Liver (tissue), 9 donors: ENCODE data around the gene DCTN5. TPM values are rescaled to one million over a fixed set of nuclear protein-coding genes. Genes with fewer than 3 reads are reported as not detected.

ENCODE experiments used
- DNase-seq: peaks from one replicate; pipeline ENCODE4 v3.0.0-alpha.2; 2017; ENCODE audit warnings: low spot score
- H3K27ac ChIP-seq, 2 donors: one replicate each; pipeline ENCODE4 v1.7.0; 2013; ENCODE audit warnings: inconsistent platforms in 2 of 2, low read length in 2 of 2, control low read depth in 1 of 2, low read depth in 1 of 2, mild to moderate bottlenecking in 1 of 2
- H3K27me3 ChIP-seq, 4 donors: one replicate each; pipeline versions ENCODE4 v1.6.1 to v1.7.0; 2013; ENCODE audit warnings: low read length in 3 of 4, inconsistent platforms in 1 of 4, mild to moderate bottlenecking in 1 of 4, moderate library complexity in 1 of 4; ENCODE audit not compliant: control insufficient read depth in 4 of 4, insufficient read depth in 4 of 4
- H3K36me3 ChIP-seq, 4 donors: one replicate each; pipeline versions ENCODE4 v1.6.1 to v1.7.0; 2013; ENCODE audit warnings: low read length in 3 of 4, mild to moderate bottlenecking in 3 of 4, low read depth in 1 of 4, moderate library complexity in 1 of 4; ENCODE audit not compliant: control insufficient read depth in 4 of 4, insufficient read depth in 3 of 4
- H3K4me1 ChIP-seq, 4 donors: one replicate each; pipeline versions ENCODE4 v1.6.1 to v1.7.0; 2013; ENCODE audit warnings: low read length in 3 of 4, mild to moderate bottlenecking in 3 of 4, moderate library complexity in 1 of 4; ENCODE audit not compliant: control insufficient read depth in 4 of 4, insufficient read depth in 4 of 4
- H3K4me3 ChIP-seq, 3 donors: one replicate each; pipeline versions ENCODE4 v1.6.1 to v1.7.0; 2013; ENCODE audit warnings: low read length in 3 of 3, control low read depth in 1 of 3, low read depth in 1 of 3, mild to moderate bottlenecking in 1 of 3
- H3K9ac ChIP-seq, 2 donors: one replicate each; pipeline ENCODE4 v1.7.0; 2013; ENCODE audit warnings: low read length in 2 of 2, mild to moderate bottlenecking in 2 of 2, moderate library complexity in 2 of 2, control low read depth in 1 of 2, low read depth in 1 of 2
- H3K9me3 ChIP-seq, 4 donors: one replicate each; pipeline versions ENCODE4 v1.6.1 to v1.7.0; 2013; ENCODE audit warnings: low read length in 3 of 4; ENCODE audit not compliant: control insufficient read depth in 4 of 4
- ATF3 ChIP-seq: IDR thresholded peaks from 2 replicates; pipeline ENCODE4 v1.6.1; 2016; ENCODE audit warnings: antibody characterized with exemption
- CTCF ChIP-seq: fragments of 150-350 bp; IDR thresholded peaks from 2 replicates; pipeline ENCODE4 v1.5.1; 2017; ENCODE audit warnings: improper control_type of control experiment, low read depth, low read length; ENCODE audit not compliant: missing input control
- EGR1 ChIP-seq, 2 donors: IDR thresholded peaks; 2 replicates each; pipeline ENCODE4 v1.6.1; 2016 to 2018; ENCODE audit warnings: antibody characterized with exemption in 2 of 2, low read depth in 2 of 2
- FOXA1 ChIP-seq: IDR thresholded peaks from 2 replicates; pipeline ENCODE4 v1.6.1; 2016; ENCODE audit warnings: antibody characterized with exemption
- FOXA2 ChIP-seq: IDR thresholded peaks from 2 replicates; pipeline ENCODE4 v1.6.1; 2016; ENCODE audit warnings: antibody characterized with exemption
- GABPA ChIP-seq, 2 donors: IDR thresholded peaks in 1 of 2; conservative IDR thresholded peaks in 1 of 2; 2 replicates each; pipeline ENCODE4 v1.6.1; 2016; ENCODE audit warnings: antibody characterized with exemption in 2 of 2, mild to moderate bottlenecking in 1 of 2, moderate library complexity in 1 of 2
- HNF4A ChIP-seq, 2 donors: conservative IDR thresholded peaks; 2 replicates each; pipeline ENCODE4 v1.6.1; 2016; ENCODE audit warnings: antibody characterized with exemption in 2 of 2, mild to moderate bottlenecking in 2 of 2
- HNF4G ChIP-seq: IDR thresholded peaks from 2 replicates; pipeline ENCODE4 v1.6.1; 2016; ENCODE audit warnings: antibody characterized with exemption
- MAX ChIP-seq: IDR thresholded peaks from 2 replicates; pipeline ENCODE4 v1.6.1; 2016; ENCODE audit warnings: antibody characterized with exemption
- NR2F2 ChIP-seq: IDR thresholded peaks from 2 replicates; pipeline ENCODE4 v1.6.1; 2016; ENCODE audit warnings: antibody characterized with exemption
- RAD21 ChIP-seq, 2 donors: IDR thresholded peaks; 2 replicates each; pipeline ENCODE4 v1.6.1; 2016; ENCODE audit warnings: antibody characterized with exemption in 2 of 2, mild to moderate bottlenecking in 2 of 2
- REST ChIP-seq: IDR thresholded peaks from 2 replicates; pipeline ENCODE4 v1.6.1; 2016; ENCODE audit warnings: antibody characterized with exemption, mild to moderate bottlenecking
- RXRA ChIP-seq, 2 donors: IDR thresholded peaks; 2 replicates each; pipeline ENCODE4 v1.6.1; 2017 to 2018; ENCODE audit warnings: antibody characterized with exemption in 2 of 2, mild to moderate bottlenecking in 1 of 2
- SP1 ChIP-seq: IDR thresholded peaks from 2 replicates; pipeline ENCODE4 v1.6.1; 2018; ENCODE audit warnings: antibody characterized with exemption, mild to moderate bottlenecking
- TAF1 ChIP-seq: conservative IDR thresholded peaks from 2 replicates; pipeline ENCODE4 v1.6.1; 2016; ENCODE audit warnings: antibody characterized with exemption, mild to moderate bottlenecking
- YY1 ChIP-seq: IDR thresholded peaks from 2 replicates; pipeline ENCODE4 v1.6.1; 2016; ENCODE audit warnings: antibody characterized with exemption, mild to moderate bottlenecking
- ZBTB33 ChIP-seq: IDR thresholded peaks from 2 replicates; pipeline ENCODE4 v1.6.1; 2016; ENCODE audit warnings: antibody characterized with exemption
- WGBS: extraction: QIAGEN DNeasy Blood & Tissue Kit; methylation state at CpG from one replicate; pipeline ENCODE4 v1.1.7; 2013; 5-methylcytosine and 5-hydroxymethylcytosine counted together
- polyA plus RNA-seq, 2 donors: library from polyadenylated mRNA; stranded (reverse) in 1 of 2; unstranded in 1 of 2; fragments of 200-250 nt in 1 of 2; fragments of >200 nt in 1 of 2; fragmentation: Nextera tagmentation in 1 of 2; extraction: Ambion mirVana in 1 of 2; gene quantifications; one replicate each; pipeline versions ENCODE4 v1.2.1 to v1.2.3, GENCODE V29; 2013 to 2015
- total RNA-seq, 2 donors: library from RNA; depleted of rRNA; stranded (reverse); fragments of >200 nt; gene quantifications; one replicate each; pipeline ENCODE4 v1.2.3, GENCODE V29; 2014
- donor health status: healthy.
- donor health status: healthy.
- donor health status: healthy.
- donor health status: healthy.
- donor health status: healthy.

The DCTN5 gene
- total and polyA plus RNA-seq, 4 donors = 8.3 to 20.9 (median 16.0) TPM

- Histone ChIP-seq H3K4me3 (no peak overlapping the region), H3K9ac (no peak overlapping the region), H3K36me3 (no peaks in the 10 kb centered on the region), H3K27ac (no peak overlapping the region), H3K4me1 (no peaks in the 10 kb centered on the region), H3K9me3 (peaks cover 0 to 4% (median 2%) of the 10 kb centered on the region in 4 donors), H3K27me3 (peaks cover 2 to 7% (median 4%) of the 10 kb centered on the region in 4 donors)
- 95% methylated on average over 3 of the region's 3 CpGs for WGBS
- DNase-seq = no peak
- TF ChIP-seq HNF4G (no peak), GABPA (IDR thresholded peaks at IDR 0.05 in 1 of 2, conservative IDR thresholded peaks at IDR 0.05 in 1 of 2) (no peak), MAX (no peak), FOXA2 (no peak), YY1 (no peak), EGR1 (IDR thresholded peaks at IDR 0.05; ENCODE audit: low read depth in 2 of 2) (no peak)
Observed at GRCh38 chr16:23710504-23710903, 69.2 kb downstream of the DCTN5 start.

- Histone ChIP-seq H3K9ac (no peak overlapping the region), H3K4me3 (no peak overlapping the region), H3K9me3 (peaks cover 0 to 4% (median 2%) of the 10 kb centered on the region in 4 donors), H3K4me1 (no peaks in the 10 kb centered on the region), H3K27me3 (peaks cover under 1 to 7% (median 3%) of the 10 kb centered on the region in 4 donors), H3K36me3 (no peaks in the 10 kb centered on the region), H3K27ac (no peak overlapping the region)
- TF ChIP-seq RAD21 (IDR thresholded peaks at IDR 0.05) (no peak), GABPA (IDR thresholded peaks at IDR 0.05 in 1 of 2, conservative IDR thresholded peaks at IDR 0.05 in 1 of 2) (no peak), YY1 (no peak), REST (no peak), NR2F2 (no peak), FOXA1 (no peak), FOXA2 (no peak), CTCF (no peak), RXRA (IDR thresholded peaks at IDR 0.05) (no peak), ATF3 (no peak), EGR1 (IDR thresholded peaks at IDR 0.05; ENCODE audit: low read depth in 2 of 2) (no peak), ZBTB33 (no peak), HNF4A (conservative IDR thresholded peaks at IDR 0.05) (no peak), SP1 (no peak), TAF1 (no peak)
- DNase-seq = no peak
- WGBS = 41% methylated on average over 4 of the region's 4 CpGs
Observed at GRCh38 chr16:23711785-23712184, 70.5 kb downstream of the DCTN5 start.
